HFF-Myc (cell line): ENCODE measurements around the gene GATA5.

Source experiments
- DNase-seq: peaks from one replicate; pipeline ENCODE4 v3.0.0-alpha.2; 2011; ENCODE audit warnings: low read depth; ENCODE audit errors: extremely low read depth
- H3K4me3 ChIP-seq: replicated peaks from 2 replicates; pipeline ENCODE4 v1.5.1; 2011; ENCODE audit warnings: low read depth, mild to moderate bottlenecking, control low read depth, low read length
- CTCF ChIP-seq: IDR thresholded peaks from 2 replicates; pipeline ENCODE4 v1.5.1; 2012; ENCODE audit warnings: mild to moderate bottlenecking, low read depth, low read length, control low read depth; ENCODE audit errors: missing control alignments

The GATA5 gene

DNA sequence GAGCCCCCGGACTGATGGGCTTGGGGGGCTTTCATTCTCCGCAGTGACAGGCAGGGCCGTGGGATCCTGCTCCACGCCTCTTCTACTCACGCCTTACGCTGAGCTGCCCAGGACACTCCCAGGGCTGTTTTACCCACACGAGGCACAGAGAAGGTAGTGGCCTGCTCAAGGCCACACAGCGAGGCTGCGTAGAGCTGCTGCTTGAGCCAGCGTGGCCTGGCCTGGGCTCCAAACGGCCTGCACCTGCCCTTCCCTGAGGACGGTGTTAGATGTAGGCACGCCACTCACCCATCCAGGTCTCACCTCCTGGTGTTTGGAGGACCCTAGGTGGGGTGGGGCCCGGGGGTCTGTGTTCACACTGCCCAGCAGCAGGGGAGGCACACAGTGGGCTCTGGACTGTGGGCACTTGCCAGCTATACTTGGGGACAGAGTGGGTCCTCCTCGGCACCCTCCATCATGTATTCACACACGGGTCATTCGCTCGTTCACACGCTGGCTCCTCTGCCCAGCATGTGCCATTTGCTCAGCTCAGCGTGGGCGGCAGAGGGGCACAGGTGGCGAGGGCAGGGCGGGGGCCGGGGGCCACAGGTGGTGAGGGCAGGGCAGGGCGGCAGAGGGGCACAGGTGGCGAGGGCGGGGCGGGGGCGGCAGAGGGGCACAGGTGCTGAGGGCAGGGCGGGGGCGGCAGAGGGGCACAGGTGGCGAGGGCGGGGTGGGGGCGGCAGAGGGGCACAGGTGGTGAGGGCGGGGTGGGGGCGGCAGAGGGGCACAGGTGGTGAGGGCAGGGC is 30.0 kb downstream of the GATA5 start:
- no peak overlapping the region for H3K4me3 ChIP-seq
- DNase-seq: no peak
- no peak for TF ChIP-seq CTCF

- no peak for DNase-seq
- no peak overlapping the region for H3K4me3 ChIP-seq
Observed at GRCh38 chr20:62444286-62444685, 31.5 kb downstream of the GATA5 start.

GRCh38 chr20:62441987-62442539 is 33.7 kb downstream of the GATA5 start:
- TF ChIP-seq CTCF: no peak
- no peak overlapping the region for H3K4me3 ChIP-seq
- no peak for DNase-seq

More at GRCh38 chr20:62444286-62444685, 31.5 kb downstream of the GATA5 start:
- no peak for TF ChIP-seq CTCF

- no peak for TF ChIP-seq CTCF
- no peak overlapping the region for H3K4me3 ChIP-seq
- DNase-seq: no peak
Observed at GRCh38 chr20:62439218-62439617, 36.6 kb downstream of the GATA5 start.

GRCh38 chr20:62437927-62438326 is 37.9 kb downstream of the GATA5 start:
- TF ChIP-seq CTCF: no peak
- no peak for DNase-seq
- no peak overlapping the region for H3K4me3 ChIP-seq

- no peak overlapping the region for H3K4me3 ChIP-seq
- no peak for TF ChIP-seq CTCF
- DNase-seq: no peak
Observed at GRCh38 chr20:62437496-62437895, 38.3 kb downstream of the GATA5 start.
